GM12878 (cell line): ENCODE results near the gene CD27. TPM values are rescaled to one million over a fixed set of nuclear protein-coding genes. Genes with fewer than 3 reads are reported as not detected.

ENCODE experiments used
- ATAC-seq: fragments of 200-7000 bp; cut with Tn5 transposase; 3 replicates; pipeline ENCODE4 v1.9.1; 2020; ENCODE audit warnings: mild to moderate bottlenecking, moderate library complexity
- BruUV-seq: library from RNA; stranded (reverse); fragments of 400-500 nt; replicated peaks from 2 replicates; lab custom pipeline; 2021; lab: Mats Ljungman, UMichigan
- CTCF ChIA-PET: fragments of 300-600 bp; sonication (Branson Sonifier 250); formaldehyde crosslinking; extraction: SDS; loops from one replicate; lab custom pipeline; 2021; ENCODE audit warnings: inconsistent platforms; lab: Yijun Ruan, JAX
- POLR2A ChIA-PET: fragments of 350-600 bp; formaldehyde crosslinking; extraction: SDS; loops from one replicate; lab custom pipeline; 2021; ENCODE audit warnings: inconsistent platforms; lab: Charles Lee
- RAD21 ChIA-PET: fragments of 300-600 bp; sonication (Branson Sonifier 250); formaldehyde crosslinking; loops from one replicate; lab custom pipeline; 2023; ENCODE audit warnings: antibody characterized with exemption; ENCODE audit not compliant: unreplicated experiment; lab: Charles Lee
- SMC1A ChIA-PET: fragments of 300-600 bp; sonication (Branson Sonifier 250); formaldehyde crosslinking; loops from one replicate; lab custom pipeline; 2023; ENCODE audit not compliant: unreplicated experiment, uncharacterized antibody; lab: Charles Lee
- DNase-seq: peaks from one replicate; pipeline ENCODE4 v3.0.0-alpha.2; 2011; ENCODE audit warnings: low read depth, low spot score
- FAIRE-seq: peaks from 3 replicates; lab custom pipeline; 2011; peaks lifted over from hg19 to GRCh38; lab: Jason Lieb, UNC
- H2AFZ ChIP-seq: 2 replicates; pipeline ENCODE4 v1.6.0; 2011; ENCODE audit warnings: low read depth, low read length, control low read depth; ENCODE audit not compliant: control insufficient read depth
- H3K27ac ChIP-seq: 2 replicates; pipeline ENCODE4 v1.5.1; 2011; ENCODE audit warnings: control low read depth; ENCODE audit not compliant: control insufficient read depth, insufficient read depth
- H3K27me3 ChIP-seq, 2 experiments: replicated peaks in 1 of 2; 2 replicates each; pipeline versions ENCODE4 v1.6.0 to v1.6.1; 2011; ENCODE audit warnings: low read length in 1 of 2; ENCODE audit not compliant: control insufficient read depth in 2 of 2, insufficient read depth in 2 of 2
- H3K36me3 ChIP-seq, 2 experiments: 2 replicates each; pipeline ENCODE4 v1.5.1; 2011; ENCODE audit warnings: low read length in 1 of 2; ENCODE audit not compliant: control insufficient read depth in 2 of 2, insufficient read depth in 2 of 2
- H3K4me1 ChIP-seq: 2 replicates; pipeline ENCODE4 v1.6.1; 2011; ENCODE audit warnings: mild to moderate bottlenecking, low read length, moderate library complexity, mixed read lengths; ENCODE audit not compliant: control insufficient read depth, insufficient read depth
- H3K4me2 ChIP-seq: 2 replicates; pipeline ENCODE4 v1.6.0; 2011; ENCODE audit warnings: control low read depth; ENCODE audit not compliant: control insufficient read depth, insufficient read depth
- H3K4me3 ChIP-seq: fragments of 200-600 bp; sonication (generic); 2 replicates; pipeline ENCODE4 v1.5.1; 2016
- H3K79me2 ChIP-seq: 2 replicates; pipeline ENCODE4 v1.6.0; 2011; ENCODE audit warnings: low read length; ENCODE audit not compliant: control insufficient read depth, insufficient read depth
- H3K9ac ChIP-seq: 2 replicates; pipeline ENCODE4 v1.8.0; 2011; ENCODE audit warnings: low read length, control low read depth, mixed read lengths; ENCODE audit not compliant: control insufficient read depth, insufficient read depth
- H3K9me3 ChIP-seq: replicated peaks from 3 replicates; pipeline ENCODE4 v1.5.1; 2011; ENCODE audit warnings: mild to moderate bottlenecking, low read length; ENCODE audit not compliant: control insufficient read depth, insufficient read depth
- H4K20me1 ChIP-seq: 2 replicates; pipeline ENCODE4 v1.6.0; 2011; ENCODE audit not compliant: control insufficient read depth, insufficient read depth
- ASH2L ChIP-seq: fragments of 300-600, 200-600 bp; sonication (generic); IDR thresholded peaks from 2 replicates; pipeline ENCODE4 v1.6.1; 2017; ENCODE audit warnings: low read depth, mild to moderate bottlenecking, borderline replicate concordance
- CREM ChIP-seq: IDR thresholded peaks from 2 replicates; pipeline ENCODE4 v1.6.1; 2014; ENCODE audit warnings: antibody characterized with exemption, low read depth
- EP300 ChIP-seq, 2 experiments: fragments of 150-350 bp in 1 of 2; IDR thresholded peaks; 2 replicates each; pipeline ENCODE4 v1.6.1; 2011 to 2012; ENCODE audit warnings: low read depth in 2 of 2, low read length in 2 of 2, borderline replicate concordance in 1 of 2, improper control_type of control experiment in 1 of 2, inconsistent platforms in 1 of 2; ENCODE audit not compliant: control insufficient read depth in 1 of 2
- FOXK2 ChIP-seq: fragments of 450-650 bp; IDR thresholded peaks from 2 replicates; pipeline ENCODE4 v1.6.1; 2017; ENCODE audit warnings: mild to moderate bottlenecking, moderate library complexity
- KLF5 ChIP-seq: fragments of 450-650 bp; IDR thresholded peaks from 2 replicates; pipeline ENCODE4 v1.6.1; 2014; ENCODE audit warnings: mild to moderate bottlenecking; ENCODE audit not compliant: partially characterized antibody
- NFXL1 ChIP-seq: fragments of 450-650 bp; IDR thresholded peaks from 2 replicates; pipeline ENCODE4 v1.6.1; 2017; ENCODE audit warnings: antibody characterized with exemption, mild to moderate bottlenecking, borderline replicate concordance
- PAX5 ChIP-seq: IDR thresholded peaks from 2 replicates; pipeline ENCODE4 v1.6.1; 2011; ENCODE audit warnings: low read depth, low read length, borderline replicate concordance
- PAX8 ChIP-seq: fragments of 450-650 bp; IDR thresholded peaks from 2 replicates; pipeline ENCODE4 v1.6.1; 2017; ENCODE audit warnings: mild to moderate bottlenecking, moderate library complexity
- SRF ChIP-seq, 2 experiments: IDR thresholded peaks; 2 replicates each; pipeline ENCODE4 v1.6.1; 2011; ENCODE audit warnings: low read depth in 2 of 2, low read length in 2 of 2, mild to moderate bottlenecking in 1 of 2, moderate library complexity in 1 of 2
- YBX1 ChIP-seq: fragments of 450-650 bp; IDR thresholded peaks from 2 replicates; pipeline ENCODE4 v1.6.1; 2016; ENCODE audit warnings: antibody characterized with exemption
- WGBS: methylation state at CpG from one replicate; pipeline ENCODE4 v1.1.6; 2016; ENCODE audit warnings: low lambda C conversion rate; ENCODE audit not compliant: insufficient replicate concordance, insufficient coverage; ENCODE audit errors: missing lambda C conversion rate; 5-methylcytosine and 5-hydroxymethylcytosine counted together
- in situ Hi-C: fragments of 300-500 bp; cut with MboI; formaldehyde crosslinking; loops from 9 replicates; pipeline ENCODE4 v1.14.3; 2018; ENCODE audit warnings: mixed read lengths
- intact Hi-C: fragments of 100-400 bp; cut with micrococcal nuclease; formaldehyde crosslinking; loops from one replicate; pipeline ENCODE4 v1.14.2; 2022; ENCODE audit not compliant: unreplicated experiment
- polyA plus RNA-seq, 11 experiments: library from polyadenylated mRNA; depleted of rRNA in 4 of 11; unstranded in 6 of 11; stranded (reverse) in 5 of 11; fragments of >200 nt; fragmentation: Nextera tagmentation in 4 of 11; fragmentation: Illumina TruSeq in 1 of 11; extraction: Ambion mirVana in 4 of 11; extraction: Trizol in 1 of 11; gene quantifications; 1 replicate in 1 of 11; 2 replicates in 10 of 11; pipeline versions ENCODE4 v1.2.1 to v1.2.3, GENCODE V29; 2011 to 2016; ENCODE audit warnings: inconsistent platforms in 2 of 11, missing spikeins in 2 of 11, low read depth in 1 of 11
- total RNA-seq, 4 experiments: library from RNA; depleted of rRNA in 3 of 4; stranded (reverse); fragments of >200 nt in 3 of 4; fragmentation: Illumina TruSeq in 1 of 4; extraction: Trizol in 1 of 4; gene quantifications; 2 replicates each; pipeline versions ENCODE4 v1.2.1 to v1.2.3, GENCODE V29; 2013 to 2021
- TF ChIP-seq, protein P1 (sequence below): IDR thresholded peaks from 2 replicates; pipeline ENCODE4 v1.6.1; 2011; ENCODE audit warnings: borderline replicate concordance, low read depth, mild to moderate bottlenecking, moderate library complexity, mixed read lengths, low read length; ENCODE audit not compliant: insufficient read depth; ENCODE audit errors: extremely low read length
- TF ChIP-seq, protein P2 (sequence below): fragments of 150-350 bp; IDR thresholded peaks from 2 replicates; pipeline ENCODE4 v1.6.1; 2016; ENCODE audit warnings: low read depth, low read length
- TF ChIP-seq, protein P3 (sequence below): IDR thresholded peaks from 2 replicates; pipeline ENCODE4 v1.6.1; 2012; ENCODE audit warnings: low read depth, low read length, improper control_type of control experiment
- TF ChIP-seq, protein P4 (sequence below), 3 experiments: IDR thresholded peaks in 2 of 3; conservative IDR thresholded peaks in 1 of 3; 2 replicates each; pipeline ENCODE4 v1.5.1; 2011; ENCODE audit warnings: low read depth in 3 of 3, low read length in 3 of 3, mild to moderate bottlenecking in 3 of 3, control low read depth in 2 of 3, moderate library complexity in 2 of 3, inconsistent platforms in 1 of 3, mixed read lengths in 1 of 3; ENCODE audit not compliant: control insufficient read depth in 2 of 3, insufficient read depth in 1 of 3; ENCODE audit errors: extremely low read depth in 1 of 3

Gene CD27
- total and polyA plus RNA-seq, 10 of the 15 experiments (the other 5 are each of a cell fraction or from before 2014, with no cell fraction given): 4.9 to 184 (median 106) TPM

DNA sequence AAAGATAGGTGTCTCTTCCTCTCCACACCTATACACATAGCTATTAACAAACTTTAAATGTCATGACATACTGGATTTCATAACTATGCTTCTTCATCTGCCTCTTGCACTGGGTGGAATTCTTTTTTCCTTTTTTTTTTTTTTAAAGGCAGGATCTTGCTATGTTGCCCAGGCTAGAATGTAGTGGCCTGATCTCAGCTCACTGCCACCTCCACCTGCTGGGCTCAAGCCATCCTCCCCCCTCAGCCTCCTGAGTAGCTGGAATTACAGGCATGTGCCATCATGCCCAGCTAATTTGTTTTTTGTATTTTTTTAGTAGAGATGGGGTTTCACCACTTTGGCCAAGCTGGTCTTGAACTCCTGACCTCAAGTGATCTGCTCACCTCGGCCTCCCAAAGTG is 43.5 kb downstream of the CD27 start (continued):
- TF ChIP-seq SRF (IDR thresholded peaks at IDR 0.05; ENCODE audit: low read depth in 2 of 2, low read length in 2 of 2) (no peak), PAX5 (no peak), EP300 (IDR thresholded peaks at IDR 0.05; ENCODE audit: borderline replicate concordance in 1 of 2, control insufficient read depth in 1 of 2, low read depth in 2 of 2, low read length in 2 of 2) (no peak)
- TF ChIP-seq, protein P1, sequence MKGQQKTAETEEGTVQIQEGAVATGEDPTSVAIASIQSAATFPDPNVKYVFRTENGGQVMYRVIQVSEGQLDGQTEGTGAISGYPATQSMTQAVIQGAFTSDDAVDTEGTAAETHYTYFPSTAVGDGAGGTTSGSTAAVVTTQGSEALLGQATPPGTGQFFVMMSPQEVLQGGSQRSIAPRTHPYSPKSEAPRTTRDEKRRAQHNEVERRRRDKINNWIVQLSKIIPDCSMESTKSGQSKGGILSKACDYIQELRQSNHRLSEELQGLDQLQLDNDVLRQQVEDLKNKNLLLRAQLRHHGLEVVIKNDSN: no peak

DNA sequence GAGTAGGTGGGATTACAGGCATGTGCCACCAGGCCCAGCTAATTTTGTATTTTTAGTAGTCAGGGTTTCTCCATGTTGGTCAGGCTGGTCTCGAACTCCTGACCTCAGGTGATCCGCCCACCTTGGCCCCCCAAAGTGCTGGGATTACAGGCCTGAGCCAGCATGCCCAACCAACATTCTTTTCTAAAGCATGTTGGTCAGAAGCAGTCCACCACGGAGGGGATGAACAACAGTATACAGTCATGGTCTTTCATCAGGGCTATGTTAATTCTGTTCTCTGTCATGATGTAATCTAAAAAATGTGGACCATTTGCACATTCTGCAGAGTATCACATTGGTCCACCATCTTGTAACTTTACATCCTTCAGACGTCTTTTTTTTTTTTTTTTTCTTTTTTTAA is 44.7 kb downstream of the CD27 start:
- Histone ChIP-seq H3K27me3 (no peaks in the 10 kb centered on the region), H4K20me1 (no peaks in the 10 kb centered on the region), H2AFZ (no peak overlapping the region), H3K36me3 (no peaks in the 10 kb centered on the region; a peak in 1 of 4 replicates), H3K9me3 (no peaks in the 10 kb centered on the region), H3K4me1 (peaks cover 6% of the 10 kb centered on the region; the same call in 1 of the 2 replicates), H3K79me2 (peaks cover 18% of the 10 kb centered on the region), H3K4me3 (no peak overlapping the region), H3K27ac (no peak overlapping the region), H3K9ac (no peak overlapping the region), H3K4me2 (no peak overlapping the region)
- in situ Hi-C loops: no loop called here
- no peak for ATAC-seq
- no peak for FAIRE-seq
- WGBS: 45% methylated on average over 4 of the region's 4 CpGs
- SMC1A ChIA-PET: interaction anchor here (0.6 to 1.2 kb wide), 2 partner anchors 37 to 48 kb away, joined by 4 to 5 read pairs; no protein-coding TSS in a partner anchor
- no peak for DNase-seq
- intact Hi-C loops: no loop called here
- RAD21 ChIA-PET: interaction anchor here (0.9 kb wide), 1 partner anchor 45 kb away, joined by 3 read pairs; the partner anchor contains the start of gene GAPDH
- CTCF ChIA-PET: interaction anchor here (0.7 to 2.0 kb wide), 2 partner anchors 24 to 66 kb away, joined by 5 to 9 read pairs; no protein-coding TSS in a partner anchor
- POLR2A ChIA-PET: interaction anchor here (0.7 kb wide), 1 partner anchor 47 kb away, joined by 4 read pairs; no protein-coding TSS in a partner anchor
- no TSS peak for BruUV-seq
- TF ChIP-seq, protein P2, sequence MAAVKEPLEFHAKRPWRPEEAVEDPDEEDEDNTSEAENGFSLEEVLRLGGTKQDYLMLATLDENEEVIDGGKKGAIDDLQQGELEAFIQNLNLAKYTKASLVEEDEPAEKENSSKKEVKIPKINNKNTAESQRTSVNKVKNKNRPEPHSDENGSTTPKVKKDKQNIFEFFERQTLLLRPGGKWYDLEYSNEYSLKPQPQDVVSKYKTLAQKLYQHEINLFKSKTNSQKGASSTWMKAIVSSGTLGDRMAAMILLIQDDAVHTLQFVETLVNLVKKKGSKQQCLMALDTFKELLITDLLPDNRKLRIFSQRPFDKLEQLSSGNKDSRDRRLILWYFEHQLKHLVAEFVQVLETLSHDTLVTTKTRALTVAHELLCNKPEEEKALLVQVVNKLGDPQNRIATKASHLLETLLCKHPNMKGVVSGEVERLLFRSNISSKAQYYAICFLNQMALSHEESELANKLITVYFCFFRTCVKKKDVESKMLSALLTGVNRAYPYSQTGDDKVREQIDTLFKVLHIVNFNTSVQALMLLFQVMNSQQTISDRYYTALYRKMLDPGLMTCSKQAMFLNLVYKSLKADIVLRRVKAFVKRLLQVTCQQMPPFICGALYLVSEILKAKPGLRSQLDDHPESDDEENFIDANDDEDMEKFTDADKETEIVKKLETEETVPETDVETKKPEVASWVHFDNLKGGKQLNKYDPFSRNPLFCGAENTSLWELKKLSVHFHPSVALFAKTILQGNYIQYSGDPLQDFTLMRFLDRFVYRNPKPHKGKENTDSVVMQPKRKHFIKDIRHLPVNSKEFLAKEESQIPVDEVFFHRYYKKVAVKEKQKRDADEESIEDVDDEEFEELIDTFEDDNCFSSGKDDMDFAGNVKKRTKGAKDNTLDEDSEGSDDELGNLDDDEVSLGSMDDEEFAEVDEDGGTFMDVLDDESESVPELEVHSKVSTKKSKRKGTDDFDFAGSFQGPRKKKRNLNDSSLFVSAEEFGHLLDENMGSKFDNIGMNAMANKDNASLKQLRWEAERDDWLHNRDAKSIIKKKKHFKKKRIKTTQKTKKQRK: no peak
- TF ChIP-seq ASH2L (no peak), PAX8 (no peak), CREM (no peak), NFXL1 (no peak), YBX1 (no peak), KLF5 (no peak), FOXK2 (no peak)
- TF ChIP-seq, protein P3, sequence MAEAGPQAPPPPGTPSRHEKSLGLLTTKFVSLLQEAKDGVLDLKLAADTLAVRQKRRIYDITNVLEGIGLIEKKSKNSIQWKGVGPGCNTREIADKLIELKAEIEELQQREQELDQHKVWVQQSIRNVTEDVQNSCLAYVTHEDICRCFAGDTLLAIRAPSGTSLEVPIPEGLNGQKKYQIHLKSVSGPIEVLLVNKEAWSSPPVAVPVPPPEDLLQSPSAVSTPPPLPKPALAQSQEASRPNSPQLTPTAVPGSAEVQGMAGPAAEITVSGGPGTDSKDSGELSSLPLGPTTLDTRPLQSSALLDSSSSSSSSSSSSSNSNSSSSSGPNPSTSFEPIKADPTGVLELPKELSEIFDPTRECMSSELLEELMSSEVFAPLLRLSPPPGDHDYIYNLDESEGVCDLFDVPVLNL: no peak
- TF ChIP-seq, protein P4, sequence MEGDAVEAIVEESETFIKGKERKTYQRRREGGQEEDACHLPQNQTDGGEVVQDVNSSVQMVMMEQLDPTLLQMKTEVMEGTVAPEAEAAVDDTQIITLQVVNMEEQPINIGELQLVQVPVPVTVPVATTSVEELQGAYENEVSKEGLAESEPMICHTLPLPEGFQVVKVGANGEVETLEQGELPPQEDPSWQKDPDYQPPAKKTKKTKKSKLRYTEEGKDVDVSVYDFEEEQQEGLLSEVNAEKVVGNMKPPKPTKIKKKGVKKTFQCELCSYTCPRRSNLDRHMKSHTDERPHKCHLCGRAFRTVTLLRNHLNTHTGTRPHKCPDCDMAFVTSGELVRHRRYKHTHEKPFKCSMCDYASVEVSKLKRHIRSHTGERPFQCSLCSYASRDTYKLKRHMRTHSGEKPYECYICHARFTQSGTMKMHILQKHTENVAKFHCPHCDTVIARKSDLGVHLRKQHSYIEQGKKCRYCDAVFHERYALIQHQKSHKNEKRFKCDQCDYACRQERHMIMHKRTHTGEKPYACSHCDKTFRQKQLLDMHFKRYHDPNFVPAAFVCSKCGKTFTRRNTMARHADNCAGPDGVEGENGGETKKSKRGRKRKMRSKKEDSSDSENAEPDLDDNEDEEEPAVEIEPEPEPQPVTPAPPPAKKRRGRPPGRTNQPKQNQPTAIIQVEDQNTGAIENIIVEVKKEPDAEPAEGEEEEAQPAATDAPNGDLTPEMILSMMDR (IDR thresholded peaks at IDR 0.05 in 2 of 3, conservative IDR thresholded peaks at IDR 0.05 in 1 of 3; ENCODE audit: control insufficient read depth in 2 of 3, extremely low read depth in 1 of 3, insufficient read depth in 1 of 3, low read depth in 3 of 3, low read length in 3 of 3): no peak
